ENCODE data around the gene CHSY1.

GRCh38 chr15:101242999-101243336 is 8.9 kb downstream of the CHSY1 start:
- TF ChIP-seq YY1 (IDR thresholded peaks at IDR 0.05; ENCODE audit: insufficient read depth, insufficient read length): no peak
- TF ChIP-seq ZNF274 (IDR thresholded peaks at IDR 0.05; ENCODE audit: low read depth, low read length): no peak
- TF ChIP-seq SUZ12 (IDR thresholded peaks at IDR 0.05; ENCODE audit: extremely low read depth, insufficient read depth, insufficient read length): no peak
